CD14-positive monocyte (primary cell): Measurements from ENCODE around the gene TGM1. TPM values are rescaled to one million over a fixed set of nuclear protein-coding genes. Genes with fewer than 3 reads are reported as not detected.

ENCODE experiments used
- DNase-seq, 3 donors: peaks; one replicate each; pipeline ENCODE4 v3.0.0-alpha.2; 2011 to 2022
- H2AFZ ChIP-seq: 2 replicates; pipeline ENCODE4 v1.6.0; 2012; ENCODE audit warnings: mild to moderate bottlenecking, low read depth, low read length, inconsistent platforms; ENCODE audit not compliant: insufficient read depth, poor library complexity, severe bottlenecking
- H3K27ac ChIP-seq, 2 donors: 1 replicate in 1 of 2; 2 replicates in 1 of 2; pipeline ENCODE4 v1.5.1; 2012 to 2013; ENCODE audit warnings: low read length in 2 of 2, control low read depth in 1 of 2, inconsistent platforms in 1 of 2, low read depth in 1 of 2, mild to moderate bottlenecking in 1 of 2
- H3K27me3 ChIP-seq, 2 donors: one replicate each; pipeline versions ENCODE4 v1.6.0 to v1.6.1; 2011 to 2013; ENCODE audit warnings: low read length in 2 of 2; ENCODE audit not compliant: control insufficient read depth in 2 of 2, insufficient read depth in 2 of 2
- H3K36me3 ChIP-seq, 2 donors: replicated peaks in 1 of 2; 1 replicate in 1 of 2; 2 replicates in 1 of 2; pipeline versions ENCODE4 v1.5.1 to v1.6.1; 2012 to 2013; ENCODE audit warnings: low read length in 2 of 2, control low read depth in 1 of 2, inconsistent platforms in 1 of 2, mild to moderate bottlenecking in 1 of 2; ENCODE audit not compliant: insufficient read depth in 2 of 2, control insufficient read depth in 1 of 2
- H3K4me1 ChIP-seq, 2 donors: 1 replicate in 1 of 2; 2 replicates in 1 of 2; pipeline versions ENCODE4 v1.5.1 to v1.6.1; 2012 to 2013; ENCODE audit warnings: low read length in 2 of 2, control low read depth in 1 of 2, inconsistent platforms in 1 of 2, mild to moderate bottlenecking in 1 of 2, moderate library complexity in 1 of 2; ENCODE audit not compliant: insufficient read depth in 2 of 2, control insufficient read depth in 1 of 2
- H3K4me2 ChIP-seq: replicated peaks from 2 replicates; pipeline ENCODE3; 2012; ENCODE audit warnings: low read length, moderate library complexity, mild to moderate bottlenecking; ENCODE audit not compliant: poor library complexity, severe bottlenecking; ENCODE audit errors: extremely low read depth
- H3K4me3 ChIP-seq, 3 experiments: fragments of 200-600 bp in 1 of 3; sonication (generic) in 1 of 3; replicated peaks in 1 of 3; 1 replicate in 2 of 3; 2 replicates in 1 of 3; pipeline ENCODE4 v1.5.1; 2011 to 2013; ENCODE audit warnings: low read length in 3 of 3, mild to moderate bottlenecking in 3 of 3, control low read depth in 2 of 3, low read depth in 2 of 3, inconsistent platforms in 1 of 3, moderate library complexity in 1 of 3
- H3K79me2 ChIP-seq: 2 replicates; pipeline ENCODE4 v1.6.0; 2012; ENCODE audit warnings: mild to moderate bottlenecking, control low read depth, inconsistent platforms, low read length, moderate library complexity; ENCODE audit not compliant: insufficient read depth
- H3K9ac ChIP-seq: 2 replicates; pipeline ENCODE4 v1.6.0; 2017; ENCODE audit warnings: low read length, mild to moderate bottlenecking; ENCODE audit not compliant: insufficient read depth, poor library complexity, severe bottlenecking
- H3K9me3 ChIP-seq, 2 donors: replicated peaks in 1 of 2; 1 replicate in 1 of 2; 2 replicates in 1 of 2; pipeline versions ENCODE4 v1.5.1 to v1.6.1; 2012 to 2013; ENCODE audit warnings: low read length in 2 of 2, control low read depth in 1 of 2; ENCODE audit not compliant: control insufficient read depth in 1 of 2, insufficient read depth in 1 of 2
- H4K20me1 ChIP-seq: 2 replicates; pipeline ENCODE4 v1.6.0; 2012; ENCODE audit warnings: mild to moderate bottlenecking, low read length, control low read depth, moderate library complexity; ENCODE audit not compliant: insufficient read depth
- H3K27ac Mint-ChIP-seq, 7 donors: one replicate each; pipeline ENCODE4 v1.8.0; 2020; ENCODE audit warnings: mild to moderate bottlenecking in 7 of 7, mixed read lengths in 7 of 7, moderate library complexity in 6 of 7, inconsistent platforms in 2 of 7
- H3K27me3 Mint-ChIP-seq, 3 donors: one replicate each; pipeline ENCODE4 v1.8.0; 2021 to 2022; ENCODE audit warnings: low read depth in 3 of 3, mild to moderate bottlenecking in 3 of 3, mixed read lengths in 3 of 3, moderate library complexity in 3 of 3, inconsistent platforms in 1 of 3
- H3K36me3 Mint-ChIP-seq, 2 donors: one replicate each; pipeline ENCODE4 v1.8.0; 2020; ENCODE audit warnings: mixed read lengths in 2 of 2, inconsistent platforms in 1 of 2, mild to moderate bottlenecking in 1 of 2
- H3K4me1 Mint-ChIP-seq: one replicate; pipeline ENCODE4 v1.8.0; 2020; ENCODE audit warnings: mild to moderate bottlenecking, mixed read lengths
- H3K4me3 Mint-ChIP-seq, 2 donors: one replicate each; pipeline ENCODE4 v1.8.0; 2020; ENCODE audit warnings: mild to moderate bottlenecking in 2 of 2, mixed read lengths in 2 of 2, moderate library complexity in 1 of 2
- H3K9me3 Mint-ChIP-seq, 7 donors: one replicate each; pipeline ENCODE4 v1.8.0; 2020 to 2022; ENCODE audit warnings: mixed read lengths in 7 of 7, mild to moderate bottlenecking in 6 of 7, moderate library complexity in 6 of 7, inconsistent platforms in 2 of 7
- CTCF ChIP-seq: fragments of 200-600 bp; IDR thresholded peaks from one replicate; pipeline ENCODE4 v1.8.0; 2022; ENCODE audit warnings: antibody characterized with exemption, mild to moderate bottlenecking
- WGBS: methylation state at CpG from one replicate; pipeline ENCODE4 v1.1.5; 2013; ENCODE audit warnings: missing lambda C conversion rate; ENCODE audit not compliant: insufficient coverage; 5-methylcytosine and 5-hydroxymethylcytosine counted together
- intact Hi-C, 2 donors: fragments of 100-400 bp; cut with micrococcal nuclease; formaldehyde crosslinking; loops; one replicate each; pipeline versions ENCODE4 v1.15.0 to v1.15.1; 2023
- polyA plus RNA-seq, 3 donors: library from polyadenylated mRNA; depleted of rRNA in 1 of 3; unstranded in 2 of 3; stranded (reverse) in 1 of 3; fragments of 300-500 nt in 2 of 3; fragments of >200 nt in 1 of 3; fragmentation: Illumina TruSeq in 2 of 3; gene quantifications; 1 replicate in 2 of 3; 2 replicates in 1 of 3; pipeline ENCODE4 v1.2.3, GENCODE V29; 2012 to 2021

The TGM1 gene
- polyA plus RNA-seq, 3 donors = 7.8 TPM; not detected in 2

- peaks cover 26 to 42% of the 10 kb centered on the region in 2 donors for H3K4me1 ChIP-seq
- 3% methylated on average over 18 of the region's 23 CpGs for WGBS
- intact Hi-C loops = loop anchor here (1.0 to 10.0 kb wide), 6 partner anchors 11 to 211 kb away; partner anchors contain the start of genes TM9SF1 (in 2 of the 2), FITM1 (in 1 of the 2), LTB4R (in 1 of the 2) and LTB4R2 (in 1 of the 2)
- H3K4me2 ChIP-seq = peak overlapping the region; percentile 81
- H4K20me1 ChIP-seq = peaks cover 36% of the 10 kb centered on the region
- H3K79me2 ChIP-seq = peaks cover 86% of the 10 kb centered on the region
- H3K4me3 ChIP-seq = peak overlapping the region; percentile 68 to 91 (median 77)
- H3K9ac ChIP-seq = peak overlapping the region; percentile 70
- H3K36me3 ChIP-seq = peaks cover 16 to 41% of the 10 kb centered on the region in 2 donors
- peak overlapping the region; percentile 90 for H2AFZ ChIP-seq
- H3K9me3 ChIP-seq = no peaks in the 10 kb centered on the region
- Mint-ChIP-seq H3K9me3 (no peaks in the 10 kb centered on the region), H3K4me3 (peak overlapping the region; percentile 93 to 98), H3K36me3 (peaks cover 33% of the 10 kb centered on the region in 2 donors), H3K27me3 (no peaks in the 10 kb centered on the region), H3K4me1 (peaks cover 40% of the 10 kb centered on the region), H3K27ac (peak overlapping the region; percentile 92 to 98 (median 97))
- DNase-seq = no peak
- peak overlapping the region; percentile 88 to 91 for H3K27ac ChIP-seq
- H3K27me3 ChIP-seq = no peaks in the 10 kb centered on the region
- TF ChIP-seq CTCF = no peak
These were observed 31.5 kb downstream of the TGM1 start for GRCh38 chr14:24231263-24232120.

GRCh38 chr14:24228902-24229301, 34.1 kb downstream of the TGM1 start:
- Histone ChIP-seq H3K27ac (no peak overlapping the region), H3K9me3 (no peaks in the 10 kb centered on the region), H3K27me3 (no peaks in the 10 kb centered on the region), H4K20me1 (peaks cover 25% of the 10 kb centered on the region), H3K4me1 (peaks cover 23 to 29% of the 10 kb centered on the region in 2 donors), H3K9ac (no peak overlapping the region), H3K4me3 (no peak overlapping the region), H3K4me2 (no peak overlapping the region), H2AFZ (no peak overlapping the region), H3K36me3 (peaks cover 9 to 30% of the 10 kb centered on the region in 2 donors), H3K79me2 (peaks cover 88% of the 10 kb centered on the region)
- no peak for TF ChIP-seq CTCF
- no peak overlapping the region for H3K4me3 Mint-ChIP-seq
- intact Hi-C loops = no loop called here
- H3K27me3 Mint-ChIP-seq = no peaks in the 10 kb centered on the region
- no peaks in the 10 kb centered on the region for H3K9me3 Mint-ChIP-seq
- DNase-seq = no peak
- H3K36me3 Mint-ChIP-seq = peaks cover 14 to 29% of the 10 kb centered on the region in 2 donors
- H3K4me1 Mint-ChIP-seq = peaks cover 27% of the 10 kb centered on the region
- no CpG with 5 or more reads among the region's 1 CpG for WGBS
- peak overlapping the region in 3 of 7 donors; percentile 2 to 84 (median 36) for H3K27ac Mint-ChIP-seq
